ENCODE data around the gene ERC2.

GRCh38 chr3:55688154-55688553, 780.1 kb downstream of the ERC2 start:
- TF ChIP-seq, protein P1, sequence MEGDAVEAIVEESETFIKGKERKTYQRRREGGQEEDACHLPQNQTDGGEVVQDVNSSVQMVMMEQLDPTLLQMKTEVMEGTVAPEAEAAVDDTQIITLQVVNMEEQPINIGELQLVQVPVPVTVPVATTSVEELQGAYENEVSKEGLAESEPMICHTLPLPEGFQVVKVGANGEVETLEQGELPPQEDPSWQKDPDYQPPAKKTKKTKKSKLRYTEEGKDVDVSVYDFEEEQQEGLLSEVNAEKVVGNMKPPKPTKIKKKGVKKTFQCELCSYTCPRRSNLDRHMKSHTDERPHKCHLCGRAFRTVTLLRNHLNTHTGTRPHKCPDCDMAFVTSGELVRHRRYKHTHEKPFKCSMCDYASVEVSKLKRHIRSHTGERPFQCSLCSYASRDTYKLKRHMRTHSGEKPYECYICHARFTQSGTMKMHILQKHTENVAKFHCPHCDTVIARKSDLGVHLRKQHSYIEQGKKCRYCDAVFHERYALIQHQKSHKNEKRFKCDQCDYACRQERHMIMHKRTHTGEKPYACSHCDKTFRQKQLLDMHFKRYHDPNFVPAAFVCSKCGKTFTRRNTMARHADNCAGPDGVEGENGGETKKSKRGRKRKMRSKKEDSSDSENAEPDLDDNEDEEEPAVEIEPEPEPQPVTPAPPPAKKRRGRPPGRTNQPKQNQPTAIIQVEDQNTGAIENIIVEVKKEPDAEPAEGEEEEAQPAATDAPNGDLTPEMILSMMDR (IDR thresholded peaks at IDR 0.05) = no peak
- no peak for TF ChIP-seq POLR2A (IDR thresholded peaks at IDR 0.05)
- TF ChIP-seq POLR2AphosphoS5 (IDR thresholded peaks at IDR 0.05) = no peak

All from breast epithelium (tissue), 3 donors.